ENCODE measurements around the gene ATPAF2. TPM values are rescaled to one million over a fixed set of nuclear protein-coding genes. Genes with fewer than 3 reads are reported as not detected.

Gene ATPAF2
- total RNA-seq, 2 experiments from 2014 or later, result 32.1 to 33.4 TPM

Other genes with a start within 250 kb of the ATPAF2 start
- 100 to 1,000 TPM in 1 of 2 experiments, 10 to 100 TPM in 1; 90.6 to 184 TPM for gene SREBF1, start 202.2 kb downstream of the ATPAF2 start, total RNA-seq
- gene TOM1L2, start 66.8 kb downstream of the ATPAF2 start, total RNA-seq, result 10 to 100 TPM; 19.8 to 33.0 TPM
- not detected for gene DRC3, start 66.3 kb downstream of the ATPAF2 start, total RNA-seq
- 10 to 100 TPM in 1 of 2 experiments, 1 to 10 TPM in 1; 8.7 to 11.0 TPM for gene GID4, start 240 bp upstream of the ATPAF2 start, total RNA-seq
- 10 to 100 TPM; 54.5 to 57.0 TPM for gene DRG2, start 48.8 kb upstream of the ATPAF2 start, total RNA-seq
- gene MYO15A, start 69.6 kb upstream of the ATPAF2 start, total RNA-seq, result 1 to 10 TPM in 1 of 2 experiments, under 1 TPM in 1; 0.82 to 1.2 TPM
- 100 to 1,000 TPM; 111 to 126 TPM for gene ALKBH5, start 144.7 kb upstream of the ATPAF2 start, total RNA-seq
- gene LLGL1, start 186.5 kb upstream of the ATPAF2 start, total RNA-seq, result 10 to 100 TPM; 23.8 to 24.8 TPM
- 100 to 1,000 TPM; 338 to 357 TPM for gene FLII, start 219.6 kb upstream of the ATPAF2 start, total RNA-seq
- gene MIEF2, start 221.5 kb upstream of the ATPAF2 start, total RNA-seq, result 1 to 10 TPM; 8.4 to 10.0 TPM

All from activated CD8-positive, alpha-beta memory T cell treated with anti-CD3 and anti-CD28 coated beads, Interleukin-2, amount 10 ng/mL, durations not matched to agents 7 days and 5 days (primary cell).